HepG2 (cell line): ENCODE measurements around the gene TTC31. TPM values are rescaled to one million over a fixed set of nuclear protein-coding genes. Genes with fewer than 3 reads are reported as not detected.
A peak's percentile ranks its signal among the peaks of the same experiment; 100 is the strongest.

ENCODE experiments used
- ATF3 ChIP-seq: sonication (generic); formaldehyde crosslinking; IDR thresholded peaks from 2 replicates; pipeline ENCODE4 v1.4.0; 2020; ENCODE audit warnings: missing genetic modification reagents
- CBFB ChIP-seq: sonication (generic); formaldehyde crosslinking; IDR thresholded peaks from 2 replicates; pipeline ENCODE4 v1.4.0; 2020; ENCODE audit warnings: missing genetic modification reagents
- CERS6 ChIP-seq: sonication (generic); formaldehyde crosslinking; IDR thresholded peaks from 2 replicates; pipeline ENCODE4 v1.5.0; 2020; ENCODE audit warnings: missing genetic modification reagents
- HMGA1 ChIP-seq: sonication (generic); formaldehyde crosslinking; conservative IDR thresholded peaks from 2 replicates; pipeline ENCODE4 v1.4.0; 2020; ENCODE audit warnings: missing genetic modification reagents
- IKZF4 ChIP-seq: sonication (generic); formaldehyde crosslinking; IDR thresholded peaks from 2 replicates; pipeline ENCODE4 v1.5.1; 2020; ENCODE audit warnings: borderline replicate concordance, mild to moderate bottlenecking, low read depth, missing genetic modification reagents; ENCODE audit errors: not compliant biosample characterization
- KDM1A ChIP-seq: IDR thresholded peaks from 2 replicates; pipeline ENCODE4 v1.6.1; 2016; ENCODE audit warnings: missing compliant biosample characterization
- MIXL1 ChIP-seq: IDR thresholded peaks from 2 replicates; pipeline ENCODE4 v1.6.1; 2016
- MLX ChIP-seq: IDR thresholded peaks from 2 replicates; pipeline ENCODE4 v1.6.1; 2016
- MYC ChIP-seq: sonication (generic); formaldehyde crosslinking; IDR thresholded peaks from 2 replicates; pipeline ENCODE4 v1.9.0; 2021; ENCODE audit warnings: missing genetic modification reagents, borderline replicate concordance
- PLSCR1 ChIP-seq: sonication (generic); formaldehyde crosslinking; IDR thresholded peaks from 2 replicates; pipeline ENCODE4 v1.5.0; 2020; ENCODE audit warnings: missing genetic modification reagents, mild to moderate bottlenecking, borderline replicate concordance
- POLR2G ChIP-seq: fragments of 200-400 bp; formaldehyde crosslinking; IDR thresholded peaks from 2 replicates; pipeline ENCODE4 v1.6.1; 2018; ENCODE audit warnings: mild to moderate bottlenecking, low read depth, low read length, moderate library complexity
- SOX13 ChIP-seq, 3 experiments: fragments of 450-650 bp in 1 of 3; sonication (generic) in 1 of 3; formaldehyde crosslinking in 1 of 3; IDR thresholded peaks in 2 of 3; conservative IDR thresholded peaks in 1 of 3; 2 replicates each; pipeline versions ENCODE4 v1.5.0 to v1.6.1; 2016 to 2020; ENCODE audit warnings: antibody characterized with exemption in 1 of 3, mild to moderate bottlenecking in 1 of 3, missing compliant biosample characterization in 1 of 3, missing genetic modification reagents in 1 of 3, moderate library complexity in 1 of 3
- ZBTB39 ChIP-seq: sonication (generic); formaldehyde crosslinking; IDR thresholded peaks from 2 replicates; pipeline ENCODE4 v1.5.0; 2020; ENCODE audit warnings: missing genetic modification reagents
- ZBTB7A ChIP-seq: sonication (generic); formaldehyde crosslinking; IDR thresholded peaks from 2 replicates; pipeline ENCODE4 v1.8.0; 2022; ENCODE audit warnings: mild to moderate bottlenecking, missing genetic modification reagents
- ZFP36L2 ChIP-seq: sonication (generic); formaldehyde crosslinking; IDR thresholded peaks from 2 replicates; pipeline ENCODE4 v1.4.0; 2020; ENCODE audit warnings: missing genetic modification reagents
- ZFYVE20 ChIP-seq: sonication (generic); formaldehyde crosslinking; IDR thresholded peaks from 2 replicates; pipeline ENCODE4 v1.8.0; 2023; ENCODE audit warnings: low read depth, mild to moderate bottlenecking, moderate library complexity, missing genetic modification reagents, borderline replicate concordance
- ZNF276 ChIP-seq: sonication (generic); formaldehyde crosslinking; IDR thresholded peaks from 2 replicates; pipeline ENCODE4 v1.4.0; 2020; ENCODE audit warnings: mild to moderate bottlenecking, low read depth, missing genetic modification reagents
- ZNF34 ChIP-seq: sonication (generic); formaldehyde crosslinking; IDR thresholded peaks from 2 replicates; pipeline ENCODE4 v1.4.0; 2020; ENCODE audit warnings: mild to moderate bottlenecking, missing genetic modification reagents, borderline replicate concordance
- ZNF605 ChIP-seq: sonication (generic); formaldehyde crosslinking; IDR thresholded peaks from 2 replicates; pipeline ENCODE4 v1.8.0; 2022; ENCODE audit warnings: mild to moderate bottlenecking, missing genetic modification reagents
- ZSCAN9 ChIP-seq: IDR thresholded peaks from 2 replicates; pipeline ENCODE4 v1.6.1; 2016; ENCODE audit warnings: borderline replicate concordance
- polyA plus RNA-seq, 8 experiments: library from polyadenylated mRNA; depleted of rRNA in 3 of 8; stranded (reverse) in 7 of 8; unstranded in 1 of 8; fragments of >200 nt; fragmentation: Illumina TruSeq in 4 of 8; extraction: Trizol in 4 of 8; gene quantifications; 2 replicates each; pipeline versions ENCODE4 v1.2.1 to v1.2.3, GENCODE V29; 2011 to 2016; ENCODE audit warnings: low read depth in 4 of 8, missing spikeins in 1 of 8, mixed read lengths in 1 of 8; ENCODE audit not compliant: insufficient read depth in 1 of 8
- total RNA-seq, 5 experiments: library from RNA; depleted of rRNA; stranded (reverse); fragments of >200 nt; fragmentation: Illumina TruSeq; extraction: Trizol; gene quantifications; 2 replicates each; pipeline ENCODE4 v1.2.3, GENCODE V29; 2016; ENCODE audit warnings: low read depth in 1 of 5

Gene TTC31
- total and polyA plus RNA-seq, 2 of the 13 experiments (the other 11 are each of a cell fraction or from before 2014, with no cell fraction given), result 28.3 to 39.5 TPM

- TF ChIP-seq MYC (CRISPR knock-in tag) (peak; percentile 40; the same call in 1 of the 2 replicates), CBFB (peak; percentile 38), KDM1A (no peak), ZFYVE20 (CRISPR knock-in tag) (no peak), ZNF276 (CRISPR knock-in tag) (no peak), ZFP36L2 (no peak), SOX13 (IDR thresholded peaks at IDR 0.05) (peak; percentile 50; the same call in 1 of the 2 replicates), SOX13 (CRISPR knock-in tag; conservative IDR thresholded peaks at IDR 0.05 in 1 of 2, IDR thresholded peaks at IDR 0.05 in 1 of 2) (peak in 1 of 2 experiments; percentile 44; a peak in 1 of 4 replicates), POLR2G (peak; percentile 95), ZSCAN9 (CRISPR knock-in tag) (peak; percentile 87), ZNF605 (CRISPR knock-in tag) (peak; percentile 87), PLSCR1 (CRISPR knock-in tag) (no peak), ATF3 (CRISPR knock-in tag) (no peak), MLX (peak; percentile 84; the same call in 1 of the 2 replicates), IKZF4 (CRISPR knock-in tag) (no peak), HMGA1 (CRISPR knock-in tag) (no peak), CERS6 (CRISPR knock-in tag) (no peak), ZBTB39 (CRISPR knock-in tag) (no peak), ZNF34 (CRISPR knock-in tag) (no peak), ZBTB7A (CRISPR knock-in tag) (no peak), MIXL1 (peak; percentile 75; the same call in 1 of the 2 replicates)
Observed at GRCh38 chr2:74525717-74526648, 43.1 kb downstream of the TTC31 start, which contains the start of gene DQX1 (continued).
